ENCODE measurements around the gene PRSS33.

The PRSS33 gene

DNA sequence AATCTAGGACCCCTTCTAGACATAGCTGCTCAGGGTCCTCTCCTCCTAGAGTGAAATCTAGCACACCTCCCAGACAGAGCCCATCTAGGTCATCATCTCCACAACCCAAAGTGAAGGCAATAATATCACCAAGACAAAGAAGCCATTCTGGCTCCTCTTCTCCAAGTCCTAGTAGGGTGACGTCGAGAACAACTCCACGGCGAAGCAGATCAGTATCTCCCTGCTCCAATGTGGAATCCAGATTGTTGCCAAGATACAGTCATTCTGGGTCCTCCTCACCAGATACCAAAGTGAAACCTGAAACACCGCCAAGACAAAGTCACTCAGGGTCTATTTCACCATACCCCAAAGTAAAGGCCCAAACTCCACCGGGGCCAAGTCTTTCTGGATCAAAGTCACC, 24.2 kb downstream of the PRSS33 start:
- no peak for DNase-seq (ENCODE audit: low spot score)

DNA sequence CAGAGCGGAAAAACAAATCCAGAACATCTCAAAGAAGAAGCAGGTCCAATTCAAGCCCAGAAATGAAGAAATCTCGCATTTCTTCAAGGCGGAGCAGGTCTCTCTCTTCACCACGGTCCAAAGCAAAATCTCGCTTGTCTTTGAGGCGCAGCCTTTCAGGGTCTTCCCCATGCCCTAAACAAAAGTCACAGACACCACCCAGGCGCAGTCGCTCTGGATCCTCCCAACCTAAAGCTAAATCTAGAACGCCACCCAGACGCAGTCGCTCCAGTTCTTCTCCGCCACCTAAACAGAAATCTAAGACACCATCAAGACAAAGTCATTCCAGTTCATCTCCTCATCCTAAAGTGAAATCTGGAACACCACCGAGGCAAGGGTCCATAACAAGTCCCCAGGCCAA, 24.6 kb downstream of the PRSS33 start:
- DNase-seq (ENCODE audit: low spot score), result no peak

DNA sequence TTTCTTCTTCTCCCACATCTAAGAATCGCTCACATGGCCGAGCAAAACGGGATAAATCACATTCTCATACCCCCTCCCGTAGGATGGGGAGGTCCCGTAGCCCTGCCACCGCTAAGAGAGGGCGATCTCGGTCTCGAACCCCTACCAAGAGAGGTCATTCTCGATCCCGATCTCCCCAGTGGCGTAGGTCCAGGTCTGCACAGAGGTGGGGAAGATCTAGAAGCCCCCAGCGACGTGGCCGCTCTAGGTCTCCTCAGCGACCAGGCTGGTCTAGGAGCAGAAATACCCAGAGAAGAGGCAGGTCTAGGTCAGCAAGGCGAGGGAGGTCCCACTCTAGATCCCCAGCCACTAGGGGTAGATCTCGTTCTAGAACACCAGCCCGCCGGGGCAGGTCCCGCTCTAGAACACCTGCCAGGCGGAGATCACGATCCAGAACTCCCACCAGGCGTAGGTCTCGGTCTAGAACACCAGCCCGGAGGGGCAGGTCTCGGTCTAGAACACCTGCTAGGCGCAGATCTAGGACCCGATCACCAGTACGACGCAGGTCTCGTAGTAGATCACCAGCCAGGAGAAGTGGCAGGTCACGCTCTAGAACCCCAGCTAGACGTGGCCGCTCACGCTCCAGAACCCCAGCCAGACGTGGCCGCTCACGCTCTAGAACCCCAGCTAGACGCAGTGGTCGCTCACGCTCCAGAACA, 25.3 kb downstream of the PRSS33 start:
- DNase-seq (ENCODE audit: low spot score), result no peak

DNA sequence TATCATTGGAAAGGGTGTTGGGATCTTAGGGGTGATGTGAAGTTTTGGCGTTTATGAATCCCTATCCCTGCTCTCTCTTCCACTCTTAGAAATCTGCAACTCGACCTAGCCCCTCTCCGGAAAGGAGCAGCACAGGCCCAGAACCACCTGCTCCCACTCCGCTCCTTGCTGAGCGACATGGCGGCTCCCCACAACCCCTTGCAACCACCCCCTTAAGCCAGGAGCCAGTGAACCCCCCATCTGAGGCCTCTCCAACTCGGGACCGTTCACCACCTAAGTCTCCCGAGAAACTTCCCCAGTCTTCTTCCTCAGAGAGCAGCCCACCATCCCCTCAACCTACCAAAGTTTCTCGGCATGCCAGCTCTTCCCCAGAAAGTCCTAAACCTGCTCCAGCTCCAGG, 25.9 kb downstream of the PRSS33 start:
- no peak for DNase-seq (ENCODE audit: low spot score)

DNA sequence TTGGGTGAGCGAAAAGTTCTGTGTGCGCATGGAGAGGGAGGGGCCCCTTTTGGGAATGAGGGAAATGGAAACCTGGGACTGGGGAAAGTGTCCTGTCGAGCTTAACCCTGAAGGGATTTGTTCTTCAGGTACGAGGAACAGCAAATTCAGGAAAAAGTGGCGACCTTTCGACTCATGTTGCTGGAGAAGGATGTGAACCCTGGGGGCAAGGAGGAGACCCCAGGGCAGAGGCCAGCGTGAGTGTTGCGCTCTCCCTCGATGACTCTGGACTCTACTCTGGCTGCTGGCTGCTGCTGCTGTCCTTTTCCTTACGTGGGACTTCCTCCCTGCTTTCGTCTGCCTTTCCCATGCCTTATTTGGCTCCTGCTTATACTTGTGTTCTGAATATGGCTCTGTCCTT, 30.0 kb downstream of the PRSS33 start:
- no peak for DNase-seq (ENCODE audit: low spot score)

DNA sequence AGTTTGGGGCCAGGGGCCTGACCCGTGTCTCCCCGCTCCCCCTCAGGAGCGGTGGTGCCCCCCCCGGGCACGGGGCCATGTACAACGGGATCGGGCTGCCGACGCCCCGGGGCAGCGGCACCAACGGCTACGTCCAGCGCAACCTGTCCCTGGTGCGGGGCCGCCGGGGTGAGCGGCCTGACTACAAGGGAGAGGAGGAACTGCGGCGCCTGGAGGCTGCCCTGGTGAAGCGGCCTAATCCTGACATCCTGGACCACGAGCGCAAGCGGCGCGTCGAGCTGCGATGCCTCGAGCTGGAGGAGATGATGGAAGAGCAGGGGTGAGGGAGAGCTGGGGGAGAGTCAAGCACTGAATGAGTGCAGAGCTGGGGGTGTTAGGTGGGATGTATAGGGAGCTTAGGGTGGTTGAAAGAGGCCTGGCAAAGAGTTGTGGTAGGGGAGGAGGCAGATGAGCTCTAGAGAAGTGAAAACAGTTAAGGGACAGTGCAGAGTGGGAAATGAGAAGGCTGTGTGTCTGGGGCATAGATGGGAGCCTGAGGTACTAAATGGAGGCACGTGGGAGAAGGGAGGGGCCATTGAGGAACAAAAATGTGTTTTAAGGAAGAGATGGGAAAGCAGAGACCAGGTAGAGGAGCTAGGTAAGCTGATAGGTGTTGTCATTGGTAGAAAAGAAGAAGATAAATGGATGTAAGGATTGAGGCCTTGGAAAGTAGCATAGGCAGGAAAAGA, 30.9 kb downstream of the PRSS33 start:
- no peak for DNase-seq (ENCODE audit: low spot score)

DNA sequence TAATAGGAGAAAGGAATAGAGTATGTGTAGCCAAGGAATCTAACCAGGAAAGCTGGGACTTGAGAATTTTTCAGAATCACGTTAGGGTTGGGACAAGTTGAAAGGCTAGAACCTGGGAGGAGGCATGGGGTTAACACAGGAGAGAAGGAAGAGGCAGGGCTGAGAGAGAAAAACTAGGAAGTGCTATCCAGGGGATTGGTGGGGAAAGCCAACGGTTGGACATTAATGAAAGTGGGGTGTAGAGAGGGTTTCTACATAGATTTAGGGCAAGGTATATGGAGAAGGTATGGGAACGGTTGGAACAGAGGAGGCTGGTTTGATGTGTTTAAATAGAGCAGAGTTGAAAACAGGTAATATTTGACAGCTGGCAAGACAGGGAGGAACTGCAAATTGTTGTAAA, 32.2 kb downstream of the PRSS33 start:
- no peak for DNase-seq (ENCODE audit: low spot score)

DNA sequence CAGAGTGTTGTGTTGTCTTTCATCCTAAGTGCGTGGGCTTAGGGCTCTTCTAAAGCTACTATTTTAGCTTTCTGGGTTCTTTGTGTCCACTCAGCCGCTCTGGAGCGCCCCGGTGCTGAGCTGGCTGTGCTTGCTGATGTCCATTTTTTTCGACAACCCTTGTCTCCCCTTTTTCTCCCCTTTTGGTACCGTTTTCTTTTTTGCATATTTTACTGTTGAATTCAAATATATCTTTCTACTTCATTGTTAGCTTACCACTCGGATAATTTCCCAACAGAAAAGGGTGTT, 33.7 kb downstream of the PRSS33 start:
- DNase-seq (ENCODE audit: low spot score), result no peak

DNA sequence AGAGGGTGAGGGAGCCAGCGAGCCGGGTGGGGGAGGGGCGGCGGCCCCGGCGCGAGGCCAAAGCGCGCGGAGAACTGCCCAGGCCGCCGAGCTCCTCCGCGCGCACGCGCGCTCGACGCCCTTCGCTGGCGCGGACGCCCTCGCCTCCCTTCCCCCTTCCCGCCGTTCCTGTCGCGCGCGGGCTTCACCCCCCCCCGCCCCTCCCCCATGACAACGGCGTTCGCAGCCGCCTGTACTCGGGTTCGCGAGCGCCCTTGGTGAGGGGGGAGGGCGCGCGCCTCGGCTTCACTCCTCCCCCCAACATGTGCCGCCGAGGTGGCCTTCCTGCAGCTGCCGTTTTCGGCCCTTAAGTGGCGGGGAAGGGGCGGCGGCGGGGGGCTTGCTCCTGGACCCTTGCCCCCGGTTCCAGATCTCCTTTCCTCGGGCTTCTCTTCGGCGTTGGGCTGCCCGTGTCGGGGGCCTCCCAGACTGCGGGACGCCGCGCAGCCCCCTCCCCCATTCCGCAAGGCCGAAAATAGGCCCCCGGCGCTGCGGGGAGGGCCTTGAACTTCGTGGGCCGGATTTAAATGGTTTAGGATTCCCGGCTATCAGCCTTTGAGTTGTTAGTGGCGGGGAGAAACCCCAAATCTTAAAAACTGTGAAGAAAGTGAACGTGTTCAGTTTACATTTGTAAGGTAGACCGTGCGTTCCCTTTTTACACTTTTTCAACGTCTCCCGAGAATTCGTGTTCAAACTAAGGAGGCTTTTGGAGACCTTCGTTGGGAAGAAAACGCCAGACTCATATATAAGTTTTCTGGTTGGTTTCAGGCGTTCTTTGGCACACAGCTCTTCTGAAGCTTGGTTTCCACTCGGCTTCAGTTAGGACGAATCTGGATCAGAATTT, 34.3 kb downstream of the PRSS33 start:
- peak; percentile 82 for DNase-seq (ENCODE audit: low spot score)

DNA sequence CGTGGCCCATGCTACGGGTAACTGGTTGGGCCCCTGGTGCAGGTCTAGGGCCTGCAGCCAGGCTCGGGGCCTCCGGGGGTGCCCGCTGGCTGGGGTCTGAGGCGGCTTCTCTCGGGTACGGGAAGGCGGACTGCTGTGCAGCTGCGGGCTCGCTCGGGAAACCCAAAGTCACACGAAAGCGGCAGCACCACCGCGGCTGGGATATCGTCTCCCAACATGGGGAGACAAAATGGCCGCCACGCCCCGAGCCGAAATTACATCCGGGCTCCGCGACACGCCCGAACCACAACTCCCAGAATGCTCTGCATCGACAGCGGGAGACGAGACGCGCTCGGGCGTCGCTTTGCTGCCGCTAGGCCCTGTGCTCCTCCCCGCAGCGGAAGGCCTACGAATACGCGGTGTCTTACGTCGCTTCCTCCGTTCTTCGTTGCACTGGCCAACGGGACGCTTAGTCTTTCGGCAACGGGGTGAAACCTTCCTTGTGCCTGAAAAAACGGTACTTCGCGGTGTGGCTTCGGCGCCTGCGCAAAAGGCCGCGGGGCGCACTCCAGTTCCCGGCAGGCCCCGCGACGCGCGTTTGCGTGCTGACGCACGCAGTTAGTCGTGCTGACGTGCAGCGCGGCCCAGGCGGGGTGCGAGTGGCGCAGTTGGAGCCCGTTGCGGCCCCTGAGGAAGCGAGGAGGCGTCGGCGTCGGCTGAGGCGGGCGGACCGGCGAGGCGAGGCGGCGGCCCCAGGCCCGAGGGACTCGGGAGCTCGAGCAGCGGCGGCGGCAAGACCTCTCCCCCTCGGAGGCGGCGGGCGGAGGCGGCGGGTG, 35.1 kb downstream of the PRSS33 start, which contains the start of gene SRRM2:
TSS of gene SRRM2 (plus strand) at position 604 of the 815 bp plus-strand sequence. CDS start 3,727 bp downstream, outside the sequence.
- DNase-seq (ENCODE audit: low spot score), result peak; percentile 98

DNA sequence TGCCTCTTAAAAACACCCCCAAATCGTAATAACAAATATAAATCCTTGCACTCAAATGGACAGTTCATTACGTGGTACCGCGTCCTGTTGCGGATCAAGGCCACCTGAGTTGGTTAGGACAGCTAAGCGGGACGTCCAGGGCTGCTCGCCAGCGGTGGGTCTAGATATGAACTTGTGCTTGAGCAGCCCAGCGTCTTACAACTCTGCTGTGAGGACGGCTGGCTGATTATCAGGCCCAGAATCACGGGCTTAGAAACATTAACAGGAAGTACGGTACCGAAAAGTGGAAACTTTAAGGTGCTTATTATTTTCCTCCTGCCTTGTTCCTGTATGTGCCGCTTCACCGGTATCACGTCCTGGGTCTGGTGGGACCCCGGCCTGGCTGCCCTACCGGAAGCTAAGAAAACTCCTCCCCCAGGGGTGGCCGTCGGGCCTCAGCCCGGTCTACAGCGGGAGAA, 35.8 kb downstream of the PRSS33 start:
- peak; percentile 93 for DNase-seq (ENCODE audit: low spot score)

DNA sequence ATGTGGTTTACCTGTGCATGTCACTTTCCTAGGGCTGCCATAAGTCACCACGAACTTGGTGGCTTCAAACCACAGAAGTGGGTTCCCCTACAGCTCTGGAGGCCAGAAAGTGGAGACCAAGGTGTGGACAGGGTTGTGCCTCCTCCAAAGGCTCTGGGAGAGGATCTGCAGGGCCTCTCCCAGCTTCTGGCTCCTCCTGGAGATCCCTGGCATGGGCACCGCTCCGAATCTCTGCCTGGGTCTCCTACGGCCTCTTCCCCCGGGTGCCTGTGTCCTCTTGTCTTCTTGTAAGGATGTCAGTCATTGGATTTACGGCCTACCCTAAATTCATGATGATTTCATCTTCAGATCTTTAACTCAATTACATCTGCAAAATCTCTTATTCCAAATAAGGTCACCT, 37.4 kb downstream of the PRSS33 start:
- no peak for DNase-seq (ENCODE audit: low spot score)

DNA sequence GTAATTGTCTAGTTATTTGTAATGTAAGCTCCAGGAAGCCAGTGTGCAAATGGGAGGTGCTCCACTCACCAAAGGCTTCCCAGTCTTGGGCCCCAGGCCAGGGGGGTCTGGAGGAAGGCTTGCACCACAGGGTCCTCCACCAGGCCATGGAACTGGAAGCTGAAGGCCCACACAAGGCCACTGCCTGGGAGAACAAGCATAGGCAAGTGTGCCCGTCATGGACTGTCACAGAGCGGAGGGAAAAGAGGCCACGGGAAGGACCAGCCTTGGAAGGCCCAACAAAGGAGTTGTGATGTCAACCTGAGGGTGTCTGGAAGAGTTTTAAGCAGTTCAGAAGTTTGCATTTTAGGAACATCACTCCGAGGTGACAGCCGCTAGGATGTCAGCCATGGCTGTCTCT, 37.9 kb downstream of the PRSS33 start:
- no peak for DNase-seq (ENCODE audit: low spot score)

DNA sequence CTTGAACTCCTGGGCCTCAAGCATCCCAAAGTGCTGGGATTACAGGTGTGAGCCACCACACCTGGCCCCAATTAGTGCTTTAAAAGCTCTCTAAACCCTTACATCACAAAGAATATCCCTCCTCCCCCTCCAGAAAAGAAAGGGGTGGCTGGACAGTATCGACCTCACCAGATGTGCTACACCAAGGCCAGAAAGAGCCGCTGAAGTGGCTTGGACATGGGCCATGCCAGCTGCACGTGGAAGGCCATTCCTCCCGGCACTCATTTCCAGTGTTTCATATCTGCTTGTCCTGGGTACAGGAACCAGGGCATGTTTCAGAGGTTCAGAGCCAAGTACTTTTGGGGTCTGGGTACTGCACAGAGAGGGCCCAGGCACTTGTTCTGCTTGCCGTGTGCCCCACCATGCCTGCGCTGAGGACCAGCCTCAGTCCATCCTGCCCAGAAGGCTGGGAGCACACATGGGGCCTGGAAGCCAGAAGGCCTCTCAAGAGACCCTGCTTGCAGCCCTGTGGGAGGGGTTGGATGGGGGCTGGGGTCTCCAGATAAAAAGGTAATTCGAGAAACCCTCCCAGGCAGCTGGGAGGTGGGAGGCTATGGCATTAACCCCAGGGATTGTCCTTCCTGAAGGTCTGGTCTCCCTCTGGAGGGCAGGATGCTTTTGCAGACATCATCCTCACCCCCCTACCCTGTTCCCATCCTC, 38.5 kb downstream of the PRSS33 start:
- DNase-seq (ENCODE audit: low spot score), result no peak

DNA sequence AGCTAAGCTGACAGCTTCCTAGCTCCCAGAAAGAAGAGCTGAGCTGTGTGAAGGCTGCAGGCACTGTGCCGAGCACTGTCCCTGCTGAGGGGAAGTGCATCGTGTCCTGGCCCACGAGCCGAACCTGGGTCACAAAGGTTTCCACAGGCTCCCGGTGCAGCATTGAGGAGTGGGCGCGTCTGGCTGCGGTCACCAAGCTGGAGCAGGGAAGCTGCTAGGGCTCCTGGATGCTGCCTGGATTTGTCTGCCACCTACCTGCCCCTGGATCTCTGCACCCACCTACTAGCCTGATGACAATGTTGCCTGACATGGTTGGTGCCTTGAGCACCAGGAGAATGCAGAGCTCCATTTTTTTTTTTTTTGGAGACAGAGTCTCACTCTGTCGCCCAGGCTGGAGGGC, 41.4 kb downstream of the PRSS33 start:
- DNase-seq (ENCODE audit: low spot score), result no peak

DNA sequence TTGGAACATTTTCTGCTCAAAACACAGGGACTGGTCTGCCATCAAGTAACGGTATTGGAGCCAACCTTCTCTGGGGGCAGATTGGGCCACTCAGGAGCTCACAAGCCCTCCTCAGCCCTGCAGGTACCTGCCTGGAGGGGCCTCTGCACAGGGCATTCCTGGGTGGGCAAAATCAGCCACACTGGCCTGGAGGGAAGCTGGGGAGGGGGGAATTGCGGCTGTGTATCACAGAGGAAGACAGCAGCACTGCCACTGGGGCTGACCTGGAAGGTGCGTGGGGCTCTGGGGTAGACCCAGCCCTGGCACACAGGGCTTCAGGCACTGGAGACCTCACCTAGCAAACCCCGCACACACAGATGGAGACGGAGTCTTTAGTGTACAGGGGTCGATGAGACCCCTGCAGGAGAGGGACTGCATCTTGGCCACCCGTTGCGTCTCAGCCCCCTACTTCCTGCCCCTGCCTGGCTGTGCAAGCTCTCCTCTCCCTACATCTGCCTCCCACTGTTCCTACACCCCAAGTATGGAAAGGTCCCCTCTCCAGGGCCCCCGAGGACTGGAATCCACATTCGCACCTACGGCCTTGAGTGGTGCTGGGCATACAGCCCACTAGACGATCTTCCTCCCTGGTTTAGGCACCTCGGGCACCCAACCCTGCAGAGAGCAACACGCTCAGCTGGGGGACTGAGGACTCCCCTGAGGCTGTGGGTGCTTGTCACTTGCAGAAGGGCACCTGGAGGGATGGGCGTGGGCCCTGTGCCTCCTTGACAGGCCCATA, 42.1 kb downstream of the PRSS33 start:
- no peak for DNase-seq (ENCODE audit: low spot score)

DNA sequence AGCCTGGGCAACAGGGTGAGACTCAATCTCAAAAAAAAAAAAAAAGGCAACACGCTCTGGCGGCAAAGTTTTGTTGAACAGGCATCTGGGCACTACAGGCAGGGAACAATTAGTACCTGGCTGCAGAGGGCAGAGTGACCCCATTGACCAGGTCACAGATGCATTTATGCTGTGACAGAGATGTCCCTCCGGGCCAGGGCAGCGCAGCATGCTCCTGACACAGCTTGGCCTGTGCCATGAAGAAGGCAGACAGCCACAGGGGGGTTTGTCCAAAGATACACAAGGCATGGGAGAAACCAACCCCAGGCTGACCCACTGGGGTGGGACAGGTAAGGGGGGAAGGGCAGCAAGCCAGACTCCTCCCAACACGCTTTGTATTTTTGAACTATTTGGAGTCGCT, 42.6 kb downstream of the PRSS33 start:
- no peak for DNase-seq (ENCODE audit: low spot score)

DNA sequence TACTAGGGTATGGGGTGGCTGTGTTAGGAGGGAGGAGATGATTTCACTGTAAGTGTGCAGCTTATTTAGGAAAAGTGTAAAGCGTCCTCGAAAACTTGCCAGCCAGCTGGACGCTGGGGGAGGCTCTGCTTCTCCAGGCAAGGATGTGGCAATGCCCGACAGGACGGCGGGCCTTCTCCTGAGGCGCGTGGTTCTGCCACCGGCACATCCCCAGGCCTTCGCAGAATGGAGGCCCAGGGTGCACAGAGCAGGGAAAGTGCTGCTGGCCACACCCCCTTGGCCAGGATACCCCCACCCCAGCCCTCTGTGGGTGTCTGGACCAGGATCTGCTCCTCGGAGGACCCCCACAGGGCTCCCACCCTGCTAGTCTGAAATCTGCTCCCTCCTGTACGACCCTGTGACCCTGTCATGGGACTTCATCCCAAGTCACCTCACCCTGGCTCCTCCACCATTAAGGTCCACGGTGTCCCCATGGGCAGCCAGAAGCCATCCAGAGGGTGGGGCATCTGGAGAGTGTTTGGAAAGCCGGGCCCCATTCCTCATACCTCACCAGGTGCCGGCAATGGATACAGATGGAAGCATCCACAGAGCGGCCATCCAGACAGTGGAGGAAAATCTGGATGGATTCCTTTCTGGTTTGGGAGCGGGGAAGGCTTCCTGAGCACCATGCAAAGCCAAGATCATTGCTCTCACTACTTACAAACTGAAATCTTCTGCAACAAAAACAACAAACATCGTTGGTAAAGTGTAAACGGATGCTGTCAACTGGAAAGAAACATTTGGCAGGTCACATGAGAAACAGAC, 44.2 kb downstream of the PRSS33 start:
- no peak for DNase-seq (ENCODE audit: low spot score)

DNA sequence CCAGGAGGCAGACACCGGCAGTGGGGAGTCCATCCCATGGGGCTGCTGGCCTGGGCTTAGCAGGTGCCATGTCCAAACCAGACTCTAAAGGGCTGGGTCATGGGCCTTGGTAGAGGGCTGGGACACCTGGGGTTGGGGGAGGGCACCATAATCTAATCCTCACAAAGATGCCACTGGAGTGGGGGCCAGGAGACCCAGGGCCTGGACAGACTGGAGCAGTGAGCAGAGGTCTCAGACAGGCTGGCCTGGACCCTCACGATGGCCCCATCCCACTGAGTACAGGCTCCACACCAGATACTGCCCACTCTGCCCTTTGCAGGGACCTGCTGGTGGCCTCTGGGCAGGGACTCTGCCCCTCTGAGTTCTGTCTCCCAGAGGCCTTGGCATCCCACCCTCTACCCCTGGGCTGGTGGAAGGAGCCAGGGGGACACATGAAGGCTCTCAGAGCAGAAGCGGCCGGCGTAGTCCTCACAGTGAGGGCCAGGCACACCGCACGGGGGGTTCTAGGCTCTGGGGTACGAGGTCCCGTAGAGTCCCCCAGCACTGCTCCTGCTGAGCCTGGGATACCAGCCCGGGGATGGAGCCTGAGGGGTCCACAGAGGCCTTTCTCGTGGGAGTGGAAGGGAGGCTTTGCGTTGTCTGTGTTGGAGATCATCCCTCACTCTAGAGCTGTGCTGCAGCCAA, 44.9 kb downstream of the PRSS33 start:
- DNase-seq (ENCODE audit: low spot score), result no peak
